ENCODE results near the gene MYOF.
"Not testable (repeated sequence)": the region's sequence is repeated elsewhere in the genome, so short reads cannot be mapped to it uniquely, and the experiment has no call there.

Gene MYOF

GRCh38 chr10:93476756-93477155 is 5.4 kb downstream of the MYOF start:
- no peak for DNase-seq (ENCODE audit: low read depth, low spot score)

DNA sequence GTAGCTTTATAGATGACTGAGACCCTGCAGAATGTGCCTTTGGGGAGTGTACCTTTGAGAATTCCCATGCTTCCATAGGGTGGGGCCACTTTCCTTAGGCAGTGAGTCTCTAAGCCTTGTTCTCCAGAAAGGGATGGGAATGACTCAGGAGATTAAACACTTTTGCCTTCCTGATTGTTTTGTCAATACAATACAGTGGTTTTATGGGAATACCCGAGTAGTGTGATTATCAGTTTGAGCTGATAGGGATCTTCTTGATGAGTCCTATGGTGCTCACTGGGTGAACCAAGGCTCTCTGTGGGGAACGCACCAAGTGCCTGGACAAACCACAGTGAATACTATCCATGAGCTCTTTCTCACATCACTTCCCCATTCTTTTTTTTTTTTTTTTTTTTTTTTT is 6.3 kb downstream of the MYOF start:
- DNase-seq (ENCODE audit: low read depth, low spot score), result peak; percentile 54

- DNase-seq (ENCODE audit: low read depth, low spot score), result no peak
These were observed 6.9 kb downstream of the MYOF start for GRCh38 chr10:93475227-93475626.

DNA sequence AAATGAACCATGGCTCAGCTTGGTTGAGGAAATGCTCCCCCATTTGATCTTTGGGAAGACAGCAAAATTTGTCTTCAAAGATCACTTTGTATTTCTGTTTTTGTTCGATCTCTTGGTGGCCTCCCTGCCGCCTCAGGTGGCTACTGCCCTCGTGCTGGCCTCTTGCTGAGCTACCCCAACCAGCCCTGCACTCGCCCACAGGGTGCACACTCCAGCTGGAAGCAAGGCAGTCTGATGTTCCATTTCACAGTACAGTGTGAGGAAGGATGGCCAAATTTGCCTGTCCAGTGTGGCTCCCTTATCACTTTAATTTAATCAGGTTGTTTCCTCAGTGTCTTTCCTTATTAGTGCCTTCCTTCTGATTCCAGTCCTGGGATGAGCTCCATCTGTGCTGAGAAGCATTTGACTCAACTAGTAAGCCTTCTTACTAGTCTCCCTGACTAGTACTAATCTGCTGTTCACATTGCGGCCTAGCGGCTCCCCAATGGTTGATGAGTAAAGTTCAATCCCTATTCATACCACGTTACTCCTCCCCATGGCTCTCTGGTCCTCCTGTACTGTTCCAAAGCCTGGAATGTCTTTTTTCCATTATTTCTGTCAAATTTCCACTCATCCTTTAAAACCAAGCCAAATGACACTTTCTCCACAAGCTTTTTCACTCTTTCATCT is 8.2 kb downstream of the MYOF start:
- DNase-seq (ENCODE audit: low read depth, low spot score), result no peak

GRCh38 chr10:93473161-93473560 is 9.0 kb downstream of the MYOF start:
- no peak for DNase-seq (ENCODE audit: low read depth, low spot score)

DNA sequence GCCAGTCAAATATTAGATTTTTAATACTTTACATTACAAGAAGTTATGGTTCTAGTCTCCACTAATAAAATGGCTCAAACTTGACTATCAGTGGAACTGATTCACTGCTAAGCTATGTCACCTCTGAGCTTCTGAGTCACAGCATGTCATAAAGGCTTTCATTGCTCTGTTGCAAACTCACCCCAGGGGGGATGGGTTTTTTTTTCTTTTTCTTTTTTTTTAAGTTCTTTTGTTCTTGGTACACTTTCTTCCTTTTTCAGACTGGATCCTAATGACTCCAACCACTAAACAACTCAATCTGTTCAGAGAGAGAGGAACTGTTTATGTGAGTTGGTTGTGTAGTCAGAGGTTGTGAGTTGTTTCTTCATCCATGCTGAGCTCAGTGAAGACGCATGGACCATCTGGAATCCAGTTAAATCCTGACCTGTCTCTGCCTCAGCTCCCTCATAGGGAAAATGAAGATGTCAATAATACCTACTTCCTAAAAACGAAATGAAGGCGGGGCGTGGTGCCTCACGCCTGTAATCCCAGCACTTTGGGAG is 11.0 kb downstream of the MYOF start:
- peak; percentile 63 for DNase-seq (ENCODE audit: low read depth, low spot score)

DNA sequence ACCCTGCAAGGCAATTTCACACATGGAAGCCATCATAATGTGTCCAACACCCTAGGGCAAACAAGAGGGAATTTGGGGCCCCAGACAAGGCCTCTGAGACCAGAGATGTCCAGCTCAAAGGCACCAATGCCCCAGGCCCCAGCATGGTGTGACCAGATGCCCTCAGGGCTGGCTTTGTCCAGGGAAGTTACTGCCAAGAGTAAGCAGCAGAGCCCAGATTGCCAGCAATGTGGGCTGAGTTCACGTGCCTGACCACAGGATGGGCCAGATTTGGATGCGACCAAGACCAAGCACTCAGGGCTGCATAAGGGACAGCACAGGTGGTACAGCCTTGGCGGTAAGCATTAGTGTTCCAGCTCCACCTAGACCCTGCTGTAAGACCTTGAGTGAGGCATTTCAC is 12.7 kb downstream of the MYOF start:
- peak; percentile 51 for DNase-seq (ENCODE audit: low read depth, low spot score)

- DNase-seq (ENCODE audit: low read depth, low spot score), result peak; percentile 56
These were observed 13.5 kb downstream of the MYOF start for GRCh38 chr10:93468461-93469213.

GRCh38 chr10:93467635-93468034 is 14.5 kb downstream of the MYOF start:
- not testable (repeated sequence) for DNase-seq (ENCODE audit: low read depth, low spot score)

GRCh38 chr10:93465806-93466675 is 16.1 kb downstream of the MYOF start:
- peak; percentile 82 for DNase-seq (ENCODE audit: low read depth, low spot score)

DNA sequence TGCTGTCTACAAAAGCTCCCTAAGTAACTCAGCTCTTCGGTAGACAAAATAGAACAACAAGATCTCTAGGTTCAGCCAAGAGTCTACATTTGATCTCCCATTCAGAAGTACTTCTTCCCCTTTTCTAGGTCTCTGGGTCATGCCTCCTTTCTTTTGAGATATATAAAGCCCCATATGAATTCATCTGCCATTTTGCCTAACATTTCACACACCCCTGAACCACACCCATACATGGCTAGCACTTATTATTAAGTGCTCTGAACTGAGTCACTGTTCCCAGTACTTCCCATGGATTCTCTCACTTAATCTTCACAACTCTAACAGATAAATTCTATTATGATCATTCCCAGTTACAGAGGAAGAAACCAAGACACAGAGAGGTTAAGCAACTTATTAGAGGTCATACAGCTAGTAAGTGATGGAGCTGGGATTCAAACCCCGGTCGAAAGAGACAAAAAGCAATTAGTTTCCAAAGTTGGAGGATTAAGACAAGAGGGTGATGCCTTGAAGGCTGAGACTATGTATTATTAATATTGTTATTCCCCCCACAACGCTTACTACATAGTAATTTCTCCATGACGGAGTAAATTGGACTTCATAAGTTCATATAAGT is 17.3 kb downstream of the MYOF start:
- no peak for DNase-seq (ENCODE audit: low read depth, low spot score)

DNA sequence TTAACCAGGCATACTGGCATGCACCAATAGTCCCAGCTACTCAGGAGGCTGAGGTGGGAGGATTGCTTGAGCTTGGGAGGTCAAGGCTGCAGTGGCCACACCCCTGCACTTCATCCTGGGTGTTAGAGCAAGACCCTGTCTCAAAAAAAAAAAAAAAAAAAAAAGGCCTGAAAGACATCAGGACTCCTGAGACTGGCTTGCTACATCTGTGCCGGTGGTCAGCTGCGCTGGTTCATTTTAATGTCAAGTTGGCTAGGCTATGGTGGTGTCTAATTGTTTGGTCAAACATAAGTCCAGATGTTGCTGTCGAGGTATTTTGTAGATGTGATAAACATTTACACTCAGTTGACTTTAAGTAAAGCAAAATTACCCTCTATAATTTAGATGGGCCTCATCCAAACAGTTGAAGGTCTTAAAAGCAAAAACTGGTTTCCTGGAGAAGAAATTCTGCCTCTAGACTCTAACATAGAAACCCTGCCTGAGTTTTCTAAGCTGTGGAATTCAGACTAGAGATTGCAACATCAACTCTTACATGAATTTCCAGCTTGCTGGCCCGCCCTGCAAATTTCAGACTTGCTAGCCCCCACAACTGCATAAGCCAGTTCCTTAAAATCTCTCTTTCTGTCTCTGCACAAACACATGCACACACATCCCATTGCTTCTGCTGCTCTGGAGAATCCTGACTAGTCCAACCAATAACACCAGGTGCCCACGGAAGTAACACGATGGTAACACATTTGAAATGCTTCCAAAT is 18.2 kb downstream of the MYOF start:
- DNase-seq (ENCODE audit: low read depth, low spot score), result no peak

- DNase-seq (ENCODE audit: low read depth, low spot score), result peak; percentile 44
These were observed 19.3 kb downstream of the MYOF start for GRCh38 chr10:93462881-93463280.

- no peak for DNase-seq (ENCODE audit: low read depth, low spot score)
These were observed 19.8 kb downstream of the MYOF start for GRCh38 chr10:93462371-93462770.

DNA sequence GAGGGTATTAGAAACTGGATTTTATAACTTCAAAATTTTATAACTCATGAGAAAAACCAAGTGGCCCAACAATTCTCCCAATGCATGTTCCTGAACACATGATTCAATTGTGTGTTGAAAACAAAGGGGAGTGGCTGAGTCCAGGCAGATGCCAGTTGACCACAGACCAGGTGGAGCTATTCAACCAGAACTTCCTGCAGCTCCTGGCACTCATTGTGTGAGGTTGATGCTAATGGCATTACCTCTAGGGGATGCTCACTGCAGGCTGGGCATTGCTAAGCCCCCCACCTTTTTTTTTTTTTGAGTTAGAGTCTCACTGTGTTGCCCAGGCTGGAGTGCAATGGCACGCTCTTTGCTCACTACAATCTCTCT is 20.3 kb downstream of the MYOF start:
- no peak for DNase-seq (ENCODE audit: low read depth, low spot score)

DNA sequence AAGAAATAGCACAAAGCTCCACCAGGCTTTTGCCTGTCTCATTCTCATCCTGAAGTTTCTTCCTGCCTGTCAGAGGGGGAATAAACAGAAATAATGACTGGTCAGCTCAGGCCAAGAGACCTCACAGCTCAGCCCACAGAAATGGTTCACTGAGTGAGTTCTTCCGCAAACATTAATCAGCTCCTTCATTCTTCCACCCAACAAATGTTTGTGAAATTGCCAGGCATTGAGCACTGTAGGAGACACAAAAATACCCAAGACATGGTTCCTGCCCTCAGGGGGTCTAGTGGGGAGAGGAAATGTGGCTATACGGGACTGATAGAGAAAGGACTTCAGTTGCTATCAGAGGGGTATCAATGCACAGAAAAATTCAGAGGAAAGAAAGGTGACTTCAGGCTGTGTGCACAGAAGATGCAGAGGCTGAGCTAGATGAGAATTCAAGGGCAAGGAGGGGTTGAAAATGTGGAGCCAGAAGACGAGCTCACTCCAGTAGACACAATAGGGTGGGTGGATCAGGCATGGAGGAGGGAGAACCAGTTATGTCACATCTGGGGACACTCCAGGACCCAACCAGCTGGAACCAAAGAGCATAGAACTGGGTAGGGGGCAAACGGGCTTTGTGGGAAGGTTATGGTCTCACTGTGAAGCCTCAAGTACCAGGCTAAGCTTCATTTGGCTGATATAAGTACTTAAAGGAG is 20.9 kb downstream of the MYOF start:
- DNase-seq (ENCODE audit: low read depth, low spot score), result no peak

DNA sequence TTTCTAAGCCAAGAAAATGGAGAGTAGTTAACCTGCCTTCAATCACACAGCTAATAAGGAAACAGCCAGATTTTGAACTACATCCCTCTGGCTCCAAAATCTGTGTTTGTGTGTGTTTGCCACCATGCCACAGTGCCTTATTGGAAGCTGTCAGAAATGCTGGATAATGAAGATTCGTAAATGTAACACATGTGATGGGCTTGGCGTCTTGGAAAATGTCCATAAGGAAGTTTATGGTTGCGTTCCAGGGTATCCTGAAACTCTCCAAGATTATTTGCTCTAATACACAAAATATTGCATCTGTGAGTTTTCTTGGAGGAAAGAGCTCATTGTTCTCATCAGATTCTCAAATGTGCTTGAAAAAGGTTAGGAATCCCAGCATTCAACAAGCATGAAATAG is 22.7 kb downstream of the MYOF start:
- no peak for DNase-seq (ENCODE audit: low read depth, low spot score)

- DNase-seq (ENCODE audit: low read depth, low spot score), result peak; percentile 92
These were observed 23.3 kb downstream of the MYOF start for GRCh38 chr10:93458821-93459257.

GRCh38 chr10:93457511-93457910 is 24.6 kb downstream of the MYOF start:
- DNase-seq (ENCODE audit: low read depth, low spot score), result no peak

- DNase-seq (ENCODE audit: low read depth, low spot score), result no peak
These were observed 25.7 kb downstream of the MYOF start for GRCh38 chr10:93456480-93456879.

Data from ELF-1 (cell line).